Karpas-422 (cell line): ENCODE measurements around the gene IQSEC1. TPM values are rescaled to one million over a fixed set of nuclear protein-coding genes. Genes with fewer than 3 reads are reported as not detected.

Experiments used
- DNase-seq: peaks from one replicate; pipeline ENCODE4 v3.0.0-alpha.2; 2015
- H2AFZ ChIP-seq: fragments of 200-600 bp; sonication (generic); 2 replicates; pipeline ENCODE4 v1.6.1; 2014; ENCODE audit warnings: antibody characterized with exemption, low read length, mixed read lengths
- H3K27ac ChIP-seq: fragments of 200-600 bp; sonication (generic); 2 replicates; pipeline ENCODE4 v1.5.1; 2014; ENCODE audit warnings: mild to moderate bottlenecking, low read length, moderate library complexity
- H3K27me3 ChIP-seq: fragments of 200-600 bp; sonication (generic); 2 replicates; pipeline ENCODE4 v1.6.1; 2014; ENCODE audit warnings: low read length, mixed read lengths
- H3K36me3 ChIP-seq: fragments of 200-600 bp; sonication (generic); 2 replicates; pipeline ENCODE4 v1.6.1; 2014; ENCODE audit warnings: low read length, mixed read lengths; ENCODE audit not compliant: insufficient read depth
- H3K4me1 ChIP-seq: fragments of 200-600 bp; sonication (generic); 2 replicates; pipeline ENCODE4 v1.6.1; 2014; ENCODE audit warnings: mild to moderate bottlenecking, low read length, mixed read lengths
- H3K4me2 ChIP-seq: fragments of 200-600 bp; sonication (generic); 2 replicates; pipeline ENCODE4 v1.6.1; 2014; ENCODE audit warnings: low read length, low read depth, mild to moderate bottlenecking; ENCODE audit not compliant: poor library complexity, severe bottlenecking
- H3K4me3 ChIP-seq: fragments of 200-600 bp; sonication (generic); 2 replicates; pipeline ENCODE4 v1.5.1; 2014; ENCODE audit warnings: mild to moderate bottlenecking, antibody characterized with exemption, low read length, mixed read lengths
- H3K79me2 ChIP-seq: fragments of 200-600 bp; sonication (generic); 2 replicates; pipeline ENCODE4 v1.6.1; 2014; ENCODE audit warnings: mild to moderate bottlenecking, low read length, mixed read lengths
- H3K9ac ChIP-seq: fragments of 200-600 bp; sonication (generic); 2 replicates; pipeline ENCODE4 v1.6.0; 2014; ENCODE audit warnings: low read length
- H3K9me2 ChIP-seq: fragments of 200-600 bp; sonication (generic), shearing (Covaris generic); replicated peaks from 2 replicates; pipeline ENCODE4 v1.6.0; 2014; ENCODE audit warnings: mild to moderate bottlenecking, low read length, moderate library complexity; ENCODE audit not compliant: insufficient read depth
- H3K9me3 ChIP-seq: fragments of 300-700, 200-600 bp; sonication (generic); 2 replicates; pipeline ENCODE4 v1.6.1; 2014; ENCODE audit warnings: low read length, mixed read lengths
- H4K20me1 ChIP-seq: fragments of 200-600 bp; sonication (generic); 2 replicates; pipeline ENCODE4 v1.6.1; 2014; ENCODE audit warnings: mild to moderate bottlenecking, antibody characterized with exemption, low read length, low read depth; ENCODE audit not compliant: insufficient read depth
- total RNA-seq: library from RNA; depleted of rRNA; stranded (reverse); fragments of >200 nt; shearing (Covaris generic); gene quantifications from 2 replicates; pipeline ENCODE4 v1.2.3, GENCODE V29; 2014; ENCODE audit warnings: low replicate concordance

Gene IQSEC1
- total RNA-seq, 1 experiment from 2014 or later: 4.7 TPM

GRCh38 chr3:13003608-13004007 is 69.6 kb downstream of the IQSEC1 start:
- H3K9me2 ChIP-seq: no peaks in the 10 kb centered on the region
- no peak overlapping the region for H2AFZ ChIP-seq
- H3K4me2 ChIP-seq: no peak overlapping the region
- DNase-seq: no peak
- no peak overlapping the region for H3K4me3 ChIP-seq
- no peaks in the 10 kb centered on the region for H3K36me3 ChIP-seq
- no peaks in the 10 kb centered on the region for H3K27me3 ChIP-seq
- H4K20me1 ChIP-seq: peaks cover 11% of the 10 kb centered on the region
- H3K9ac ChIP-seq: no peak overlapping the region
- no peaks in the 10 kb centered on the region for H3K9me3 ChIP-seq
- no peaks in the 10 kb centered on the region for H3K79me2 ChIP-seq
- no peak overlapping the region for H3K27ac ChIP-seq
- H3K4me1 ChIP-seq: peaks cover 14% of the 10 kb centered on the region

DNA sequence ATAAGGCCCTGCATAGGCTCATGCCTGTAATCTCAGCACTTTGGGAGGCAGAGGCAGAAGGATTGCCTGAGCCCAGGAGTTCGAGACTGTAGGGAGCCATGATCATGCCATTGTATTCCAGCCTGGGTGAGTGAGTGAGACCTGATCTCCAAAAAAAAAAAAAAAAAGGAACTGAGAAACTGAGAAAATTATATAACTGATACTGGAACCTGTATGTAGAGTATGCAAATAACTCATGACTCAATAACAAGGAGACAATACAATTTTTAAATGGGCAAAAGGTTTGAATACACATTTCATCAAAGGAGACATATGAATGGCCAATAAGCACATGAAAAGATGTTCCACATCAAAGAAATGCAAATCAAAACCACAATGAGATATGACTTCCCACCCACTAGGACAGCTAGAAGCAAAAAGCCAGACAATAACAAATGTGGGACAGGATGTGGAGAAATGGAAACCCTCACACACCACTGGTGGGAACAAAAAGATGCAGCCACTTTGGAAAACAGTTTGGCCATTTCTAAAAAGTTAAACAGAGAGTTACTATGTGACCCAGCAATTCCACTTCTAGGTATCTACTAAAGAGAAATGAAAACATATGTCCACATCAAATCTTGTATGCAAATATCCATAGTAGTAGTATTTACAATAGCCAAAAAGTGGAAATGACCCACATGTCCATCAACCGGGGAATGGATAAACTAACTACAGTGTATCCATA is 70.7 kb downstream of the IQSEC1 start:
- Histone ChIP-seq H3K27ac (no peak overlapping the region), H3K9me2 (no peaks in the 10 kb centered on the region), H2AFZ (no peak overlapping the region), H4K20me1 (peaks cover 7% of the 10 kb centered on the region; the same call in 1 of the 2 replicates), H3K9ac (no peak overlapping the region), H3K4me3 (no peak overlapping the region), H3K27me3 (no peaks in the 10 kb centered on the region), H3K36me3 (no peaks in the 10 kb centered on the region), H3K79me2 (no peaks in the 10 kb centered on the region), H3K9me3 (no peaks in the 10 kb centered on the region), H3K4me1 (peaks cover 14% of the 10 kb centered on the region), H3K4me2 (peak overlapping the region; percentile 33)
- no peak for DNase-seq

GRCh38 chr3:12999147-13000140 is 73.8 kb downstream of the IQSEC1 start:
- no peak overlapping the region for H3K4me3 ChIP-seq
- H3K9me2 ChIP-seq: no peaks in the 10 kb centered on the region
- no peaks in the 10 kb centered on the region for H3K36me3 ChIP-seq
- DNase-seq: no peak
- H2AFZ ChIP-seq: no peak overlapping the region
- H3K27ac ChIP-seq: no peak overlapping the region
- no peak overlapping the region for H3K9ac ChIP-seq
- no peaks in the 10 kb centered on the region for H3K9me3 ChIP-seq
- no peaks in the 10 kb centered on the region for H3K79me2 ChIP-seq
- H3K4me1 ChIP-seq: peaks cover 18% of the 10 kb centered on the region
- no peak overlapping the region for H3K4me2 ChIP-seq
- H4K20me1 ChIP-seq: peaks cover 7% of the 10 kb centered on the region; the same call in 1 of the 2 replicates
- no peaks in the 10 kb centered on the region for H3K27me3 ChIP-seq

- peaks cover 7% of the 10 kb centered on the region; the same call in 1 of the 2 replicates for H4K20me1 ChIP-seq
- H3K27ac ChIP-seq: no peak overlapping the region
- DNase-seq: no peak
- H3K27me3 ChIP-seq: no peaks in the 10 kb centered on the region
- no peak overlapping the region for H3K4me3 ChIP-seq
- H3K36me3 ChIP-seq: no peaks in the 10 kb centered on the region
- H3K4me1 ChIP-seq: peaks cover 22% of the 10 kb centered on the region
- no peaks in the 10 kb centered on the region for H3K9me2 ChIP-seq
- H3K9me3 ChIP-seq: no peaks in the 10 kb centered on the region
- no peak overlapping the region for H3K4me2 ChIP-seq
- H3K79me2 ChIP-seq: no peaks in the 10 kb centered on the region
- no peak overlapping the region for H3K9ac ChIP-seq
- H2AFZ ChIP-seq: no peak overlapping the region
Observed at GRCh38 chr3:12998648-12999047, 74.6 kb downstream of the IQSEC1 start.

GRCh38 chr3:12997387-12997786 is 75.8 kb downstream of the IQSEC1 start:
- no peak overlapping the region for H3K4me3 ChIP-seq
- H3K36me3 ChIP-seq: no peaks in the 10 kb centered on the region
- peaks cover 16% of the 10 kb centered on the region for H3K4me1 ChIP-seq
- H2AFZ ChIP-seq: no peak overlapping the region
- no peak overlapping the region for H3K27ac ChIP-seq
- H3K27me3 ChIP-seq: no peaks in the 10 kb centered on the region
- H3K9ac ChIP-seq: no peak overlapping the region
- no peak for DNase-seq
- peaks cover 15% of the 10 kb centered on the region; the same call in 1 of the 2 replicates for H4K20me1 ChIP-seq
- H3K9me3 ChIP-seq: no peaks in the 10 kb centered on the region
- H3K79me2 ChIP-seq: no peaks in the 10 kb centered on the region
- no peaks in the 10 kb centered on the region for H3K9me2 ChIP-seq
- H3K4me2 ChIP-seq: no peak overlapping the region

GRCh38 chr3:12996181-12996506 is 77.1 kb downstream of the IQSEC1 start:
- H3K36me3 ChIP-seq: no peaks in the 10 kb centered on the region
- H3K4me2 ChIP-seq: no peak overlapping the region
- H3K9me2 ChIP-seq: no peaks in the 10 kb centered on the region
- no peak overlapping the region for H3K27ac ChIP-seq
- peaks cover 16% of the 10 kb centered on the region; the same call in 1 of the 2 replicates for H4K20me1 ChIP-seq
- no peaks in the 10 kb centered on the region for H3K9me3 ChIP-seq
- H3K27me3 ChIP-seq: no peaks in the 10 kb centered on the region
- no peak for DNase-seq
- no peak overlapping the region for H3K9ac ChIP-seq
- no peak overlapping the region for H2AFZ ChIP-seq
- no peak overlapping the region for H3K4me3 ChIP-seq
- H3K4me1 ChIP-seq: peaks cover 7% of the 10 kb centered on the region
- no peaks in the 10 kb centered on the region for H3K79me2 ChIP-seq

DNA sequence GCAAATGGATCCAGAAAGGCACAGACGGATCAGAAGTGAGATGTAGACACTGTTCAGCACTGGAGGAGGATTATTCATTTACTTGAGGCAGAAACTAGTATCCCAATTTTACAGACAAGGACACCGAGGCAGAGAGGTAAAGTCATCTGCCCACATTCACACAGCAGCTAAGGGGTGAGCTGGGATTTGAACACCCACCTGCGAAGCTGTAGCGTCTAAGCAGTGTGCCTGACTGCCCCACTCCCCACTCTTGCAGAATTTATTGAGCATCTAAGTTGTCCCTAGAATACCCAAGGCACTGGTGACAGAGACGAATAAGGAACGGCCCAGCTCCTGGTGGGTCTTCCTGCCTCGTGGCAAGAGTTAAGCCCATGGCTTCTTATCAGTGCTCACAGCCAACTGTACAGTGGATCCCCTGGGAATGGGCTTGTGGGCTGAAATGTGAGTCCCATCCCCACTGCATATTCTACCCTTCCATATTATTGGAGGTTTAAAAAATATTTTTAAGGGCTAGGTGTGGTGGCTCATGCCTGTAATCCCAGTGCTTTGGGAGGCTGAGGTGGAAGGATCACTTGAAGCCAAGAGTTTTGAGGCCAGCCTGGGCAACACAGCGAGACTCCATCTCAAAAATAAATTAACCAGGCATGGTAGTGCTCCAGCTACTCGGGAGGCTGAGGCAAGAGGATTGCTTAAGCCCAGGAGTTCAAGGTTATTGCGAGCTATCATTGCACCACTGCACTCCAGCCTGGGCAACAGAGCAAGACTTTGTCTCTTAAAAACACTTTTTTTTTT is 77.6 kb downstream of the IQSEC1 start:
- Histone ChIP-seq H4K20me1 (peaks cover 22% of the 10 kb centered on the region; the same call in 1 of the 2 replicates), H3K4me1 (peaks cover 7% of the 10 kb centered on the region), H3K9me2 (no peaks in the 10 kb centered on the region), H3K4me2 (peak overlapping the region; percentile 78), H3K36me3 (no peaks in the 10 kb centered on the region), H3K9ac (no peak overlapping the region), H3K27me3 (no peaks in the 10 kb centered on the region), H3K4me3 (peak overlapping the region; percentile 66; the same call in 1 of the 2 replicates), H3K27ac (no peak overlapping the region), H3K9me3 (no peaks in the 10 kb centered on the region), H2AFZ (no peak overlapping the region), H3K79me2 (no peaks in the 10 kb centered on the region)
- no peak for DNase-seq
